Hematopoietic multipotent progenitor cell treated with erythropoietin and hydrocortisone succinate and interleukin-3 and kit ligand, for 6 days (in vitro differentiated cells): ENCODE results near the gene PDLIM1.
"Not testable (repeated sequence)": the region's sequence is repeated elsewhere in the genome, so short reads cannot be mapped to it uniquely, and the experiment has no call there.

Experiments
- DNase-seq: peaks from one replicate; pipeline ENCODE4 v3.0.0-alpha.2; 2015

PDLIM1 gene

DNA sequence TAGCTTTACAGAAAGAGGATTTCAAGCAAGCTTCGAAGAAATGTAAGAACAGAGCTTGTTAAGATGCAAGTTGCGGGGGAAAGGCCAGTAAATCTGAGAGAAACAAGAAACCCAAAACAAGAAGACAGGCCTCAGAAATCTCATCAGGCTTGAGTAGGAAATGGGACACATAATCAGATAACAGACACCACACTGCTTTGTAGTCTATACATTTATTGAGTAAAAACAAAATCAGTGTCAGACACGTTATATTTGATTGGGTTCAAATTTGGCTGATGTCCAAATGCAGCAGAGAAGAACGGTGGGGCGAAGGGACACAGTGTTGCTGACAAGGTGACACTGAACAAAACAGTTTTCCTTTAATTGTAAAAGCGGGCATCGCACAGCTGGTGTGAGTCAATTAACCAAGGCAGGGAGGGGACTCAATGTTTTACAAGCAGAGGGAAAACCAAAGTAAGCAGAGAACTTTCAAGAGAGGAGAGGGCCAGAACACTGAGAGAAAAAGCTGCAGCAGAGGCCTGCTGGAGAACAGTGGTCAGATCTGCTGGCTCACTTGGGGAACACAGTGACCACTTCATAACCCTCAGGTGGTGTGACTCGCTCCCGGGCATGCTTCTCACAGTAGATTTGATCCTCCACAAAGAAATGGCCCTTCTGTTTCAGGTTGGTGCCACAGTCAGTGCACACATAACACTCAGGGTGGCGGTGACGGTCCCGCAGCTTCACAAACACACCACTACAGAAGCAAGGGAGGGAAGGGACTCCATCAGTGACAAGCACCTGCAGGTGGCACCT is 53.2 kb downstream of the PDLIM1 start:
- DNase-seq, result no peak

DNA sequence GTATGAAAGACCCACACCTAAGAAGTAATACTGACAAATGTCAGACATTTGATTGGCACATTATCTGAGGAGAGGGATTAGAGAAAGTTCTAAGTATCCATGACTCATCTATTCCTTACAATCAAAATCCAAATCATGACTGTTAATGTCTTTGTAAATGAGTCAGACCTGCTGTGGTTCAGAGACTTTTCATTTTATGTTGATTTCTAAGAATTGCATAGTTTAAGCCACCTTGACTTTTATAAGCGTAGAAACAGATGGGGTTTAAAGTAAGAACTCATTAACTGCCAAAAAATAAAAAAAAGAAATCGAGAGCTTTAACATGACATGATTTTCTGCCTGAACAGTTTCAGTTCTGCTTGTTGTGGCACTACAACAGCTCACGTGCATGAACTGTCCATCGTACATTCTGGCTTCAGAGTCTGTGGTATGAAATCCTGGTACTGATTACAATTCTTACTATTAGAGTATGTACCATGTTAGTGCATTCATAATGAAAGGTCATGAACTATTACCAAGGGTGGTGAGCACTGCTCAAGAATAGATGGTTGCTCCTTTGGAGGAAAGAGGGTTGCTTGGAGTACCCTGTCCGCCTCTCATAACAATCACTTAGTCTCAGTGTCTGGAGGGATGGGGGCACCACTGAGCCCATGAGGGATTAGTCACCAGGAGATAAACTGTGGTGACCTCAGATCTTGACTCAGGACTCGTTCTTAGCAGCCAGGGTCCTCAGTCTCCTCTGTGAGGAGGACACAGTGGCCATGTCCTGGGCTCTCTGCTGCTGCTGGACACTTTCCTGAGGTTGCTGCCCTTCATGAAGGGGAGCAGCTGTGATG is 54.5 kb downstream of the PDLIM1 start:
- DNase-seq, result peak; percentile 16

DNA sequence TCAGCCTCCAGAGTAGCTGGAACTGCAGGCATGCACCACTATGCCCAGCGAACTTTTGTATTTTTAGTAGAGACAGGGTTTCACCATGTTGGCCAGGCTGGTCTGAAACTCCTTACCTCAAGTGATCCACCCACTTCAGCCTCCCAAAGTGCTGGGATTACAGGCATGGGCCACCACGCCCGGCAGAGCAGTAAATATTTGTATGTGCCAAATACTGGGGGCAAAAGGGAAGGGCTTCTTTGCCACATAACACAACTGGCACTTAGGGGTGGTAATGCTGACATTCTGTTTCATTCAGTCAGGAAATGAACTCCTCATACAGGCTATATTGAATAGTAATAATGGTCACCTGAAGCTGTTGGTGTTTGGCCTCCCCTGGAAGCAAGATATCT is 55.1 kb downstream of the PDLIM1 start:
- no peak for DNase-seq

DNA sequence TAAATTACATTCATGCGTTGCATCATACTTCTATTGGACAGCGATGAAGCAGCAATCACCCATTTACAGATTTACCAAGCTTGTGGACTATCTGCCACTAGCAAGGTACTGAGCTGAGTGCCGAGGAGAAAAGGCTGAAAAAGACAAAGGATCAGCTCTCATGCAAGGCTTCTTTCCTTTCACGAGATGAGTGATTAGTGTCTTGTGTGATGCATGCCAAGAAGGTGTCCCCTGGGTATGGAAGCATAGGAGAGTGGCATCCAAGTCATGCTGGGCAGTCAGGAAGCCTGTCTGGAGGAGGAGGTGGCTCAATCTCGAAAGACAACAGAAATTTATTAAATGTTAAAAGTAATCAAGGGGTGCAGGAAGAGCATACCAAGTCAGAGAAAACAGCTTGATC is 55.9 kb downstream of the PDLIM1 start:
- DNase-seq, result no peak

DNA sequence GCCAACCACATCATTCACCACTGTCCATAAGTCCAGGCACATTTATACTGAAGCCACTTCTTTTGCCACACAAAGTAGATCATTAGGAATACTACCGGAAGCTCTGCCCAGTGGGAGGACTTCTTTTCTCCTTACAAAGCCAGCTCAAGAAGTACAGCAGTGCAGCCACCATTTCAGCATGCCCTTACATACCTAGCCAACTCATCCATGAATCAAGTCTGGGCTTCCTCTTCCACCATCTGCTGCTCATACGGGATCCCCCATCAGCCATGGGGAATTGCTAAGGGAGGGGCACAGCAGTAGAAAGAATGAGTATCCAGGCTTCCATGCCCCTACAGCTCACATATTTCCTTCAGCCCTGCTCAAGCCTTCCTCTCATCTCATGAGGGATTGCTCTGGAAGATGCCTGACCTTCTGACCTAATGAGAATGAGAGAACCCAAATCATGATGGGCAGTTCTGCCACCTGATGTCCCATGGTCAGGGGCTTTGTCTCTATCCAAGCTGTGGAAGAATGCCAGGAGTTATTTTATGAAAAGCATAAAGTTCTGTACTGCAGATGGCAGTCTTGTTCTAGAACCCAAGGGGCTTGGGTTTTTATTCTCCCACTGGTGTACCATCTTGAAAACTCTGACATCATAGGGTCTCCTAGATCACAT is 57.3 kb downstream of the PDLIM1 start:
- no peak for DNase-seq

DNA sequence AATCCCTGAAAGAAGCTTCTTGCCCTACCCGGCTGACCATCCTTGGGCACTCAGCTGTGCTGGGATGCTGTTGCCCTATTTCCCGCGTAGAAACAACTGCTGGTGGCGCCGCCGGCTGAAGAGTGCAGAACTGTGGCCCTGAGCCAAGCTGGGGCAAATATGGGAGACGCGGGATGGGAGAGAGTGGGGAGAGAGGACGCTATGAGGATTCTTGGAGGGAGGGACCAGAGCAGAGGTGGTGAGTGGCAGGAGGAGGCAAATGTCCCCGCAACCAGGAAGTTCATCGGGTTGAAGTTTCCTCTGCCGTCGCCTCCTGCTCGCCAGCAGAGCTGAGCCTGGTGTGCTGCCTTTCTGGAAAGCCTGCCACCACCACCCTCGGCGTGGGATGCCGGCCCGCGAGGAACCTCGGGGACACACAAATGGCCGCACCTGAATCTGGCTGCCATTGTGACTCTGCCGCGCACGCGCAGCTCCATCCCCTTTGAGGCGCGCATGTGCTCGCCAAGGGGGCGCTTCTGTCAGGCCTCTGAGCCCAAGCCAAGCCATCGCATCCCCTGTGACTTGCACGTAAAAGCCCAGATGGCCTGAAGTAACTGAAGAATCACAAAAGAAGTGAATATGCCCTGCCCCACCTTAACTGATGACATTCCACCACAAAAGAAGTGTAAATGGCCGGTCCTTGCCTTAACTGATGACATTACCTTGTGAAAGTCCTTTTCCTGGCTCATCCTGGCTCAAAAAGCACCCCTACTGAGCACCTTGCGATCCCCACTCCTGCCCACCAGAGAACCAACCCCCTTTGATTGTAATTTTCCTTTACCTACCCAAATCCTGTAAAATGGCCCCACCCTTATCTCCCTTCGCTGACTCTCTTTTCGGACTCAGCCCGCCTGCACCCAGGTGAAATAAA is 59.9 kb downstream of the PDLIM1 start:
- peak; percentile 72 for DNase-seq

DNA sequence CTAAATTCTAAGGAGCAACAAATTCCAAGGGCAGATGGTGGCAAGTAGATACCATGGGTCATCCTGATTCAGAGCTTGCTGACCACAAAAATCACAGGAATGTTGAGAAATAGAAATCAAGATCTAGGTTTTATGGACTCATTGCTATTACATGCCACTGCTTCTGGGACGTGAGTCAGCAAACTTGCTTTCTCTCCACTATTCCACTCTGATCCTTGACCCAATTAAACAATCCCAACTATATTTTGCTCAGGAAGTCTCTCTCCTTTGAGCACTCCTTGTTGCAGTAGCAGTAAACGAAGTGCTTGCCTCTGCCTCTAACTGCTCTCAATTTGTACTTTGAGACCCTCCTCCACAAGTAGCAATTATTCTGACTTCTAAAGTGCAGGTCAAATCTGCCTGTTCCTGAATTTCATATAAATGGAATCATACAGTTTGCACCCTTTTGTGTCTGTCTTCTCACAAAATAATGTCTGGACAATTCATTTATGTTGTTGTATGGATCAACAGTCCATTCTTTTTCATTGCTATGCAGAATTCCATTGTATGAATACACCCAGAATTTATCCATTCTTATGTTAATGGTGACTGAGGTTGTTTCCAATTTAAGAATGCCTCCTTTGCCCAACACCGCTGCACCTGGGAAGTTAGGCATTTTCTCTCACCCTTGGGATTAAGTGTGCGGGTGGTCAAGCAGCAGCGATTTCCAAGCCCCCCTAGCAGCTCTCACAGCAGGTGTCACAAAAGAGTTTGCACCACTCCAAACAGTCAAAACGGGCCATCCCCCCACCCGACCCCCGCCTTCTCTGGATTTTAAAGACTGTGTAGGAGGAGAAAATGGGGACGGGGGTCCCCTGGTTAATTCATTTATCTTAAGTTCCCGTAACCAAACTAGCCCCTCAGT is 60.8 kb downstream of the PDLIM1 start:
- DNase-seq, result no peak

DNA sequence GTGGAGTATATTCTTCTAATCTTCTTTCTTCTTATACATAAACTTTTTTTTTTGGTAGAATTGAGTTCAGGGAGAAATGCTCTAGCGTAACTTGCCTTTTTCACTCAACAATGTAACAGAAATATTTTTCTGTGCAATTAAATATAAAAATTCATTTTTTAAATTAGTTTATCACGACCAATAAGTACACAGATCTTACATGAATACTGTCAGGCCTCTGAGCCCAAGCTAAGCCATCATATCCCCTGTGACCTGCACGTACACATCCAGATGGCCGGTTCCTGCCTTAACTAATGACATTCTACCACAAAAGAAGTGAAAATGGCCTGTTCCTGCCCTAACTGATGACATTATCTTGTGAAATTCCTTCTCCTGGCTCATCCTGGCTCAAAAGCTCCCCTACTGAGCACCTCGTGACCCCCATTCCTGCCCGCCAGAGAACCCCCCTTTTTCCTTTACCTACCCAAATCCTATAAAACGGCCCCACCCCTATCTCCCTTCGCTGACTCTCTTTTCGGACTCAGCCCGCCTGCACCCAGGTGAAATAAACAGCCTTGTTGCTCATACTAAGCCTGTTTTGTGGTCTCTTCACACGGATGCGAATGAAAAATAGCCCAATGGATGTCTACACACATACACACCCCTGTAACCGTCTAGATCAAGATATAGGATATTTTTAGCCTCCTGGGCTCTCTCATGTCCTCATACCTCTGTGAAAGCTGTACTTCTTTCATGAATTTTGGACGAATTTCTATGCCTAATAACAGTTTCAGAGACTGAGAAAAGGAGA is 61.7 kb downstream of the PDLIM1 start:
- not testable (repeated sequence) for DNase-seq

DNA sequence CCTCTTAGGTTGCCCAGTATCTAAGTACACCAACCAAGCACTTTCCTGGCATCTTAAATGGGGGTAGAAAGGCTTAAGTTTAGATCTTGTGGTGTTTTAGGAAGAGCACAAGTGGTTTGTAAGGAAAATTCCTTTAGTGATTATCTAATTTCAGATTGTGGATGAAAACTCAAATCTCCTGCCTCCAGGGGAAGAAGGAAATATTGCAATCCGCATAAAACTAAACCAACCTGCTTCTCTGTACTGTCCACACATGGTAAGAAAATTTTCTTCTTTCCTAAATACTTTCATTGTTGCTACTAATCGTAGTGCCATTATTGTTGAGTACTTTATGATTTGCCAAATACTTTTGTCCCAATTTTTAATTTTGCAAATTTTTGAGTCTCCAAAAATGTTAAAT is 65.7 kb downstream of the PDLIM1 start:
- no peak for DNase-seq

DNA sequence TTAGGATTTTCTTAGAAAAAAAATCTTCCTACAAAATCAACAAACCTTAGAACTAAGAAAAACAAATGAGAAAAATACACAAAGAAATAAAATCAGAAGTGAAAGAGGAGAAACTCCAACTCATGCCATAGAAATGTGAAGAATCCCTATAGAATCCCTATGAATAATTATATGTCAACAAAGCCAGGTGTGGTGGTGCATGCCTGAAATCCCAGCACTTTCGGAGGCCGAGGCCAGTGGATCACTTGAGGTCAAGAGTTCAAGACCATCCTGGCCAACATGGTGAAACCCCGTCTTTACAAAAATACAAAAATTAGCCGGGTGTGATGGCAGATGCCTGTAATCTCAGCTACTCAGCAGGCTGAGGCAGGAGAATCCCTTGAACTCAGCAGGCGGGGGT is 69.7 kb downstream of the PDLIM1 start:
- no peak for DNase-seq

DNA sequence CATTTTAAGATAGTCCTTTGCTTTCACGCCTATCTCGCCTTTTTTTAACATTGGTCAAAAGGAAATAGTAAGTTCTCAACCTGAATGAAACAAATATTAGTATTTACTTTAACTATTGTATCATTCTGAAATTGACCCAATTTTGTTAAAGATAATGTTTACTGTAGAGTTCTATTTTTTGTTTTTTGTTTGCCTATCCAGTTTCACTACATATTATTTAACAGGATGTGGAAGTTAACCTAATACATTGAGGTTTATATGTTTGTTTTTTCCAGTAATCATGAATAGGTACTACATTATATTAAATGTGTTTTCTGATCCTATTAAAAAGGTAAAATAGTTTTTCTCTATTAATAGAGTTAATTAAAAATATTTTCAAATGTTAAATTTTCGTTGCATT is 70.3 kb downstream of the PDLIM1 start:
- no peak for DNase-seq

DNA sequence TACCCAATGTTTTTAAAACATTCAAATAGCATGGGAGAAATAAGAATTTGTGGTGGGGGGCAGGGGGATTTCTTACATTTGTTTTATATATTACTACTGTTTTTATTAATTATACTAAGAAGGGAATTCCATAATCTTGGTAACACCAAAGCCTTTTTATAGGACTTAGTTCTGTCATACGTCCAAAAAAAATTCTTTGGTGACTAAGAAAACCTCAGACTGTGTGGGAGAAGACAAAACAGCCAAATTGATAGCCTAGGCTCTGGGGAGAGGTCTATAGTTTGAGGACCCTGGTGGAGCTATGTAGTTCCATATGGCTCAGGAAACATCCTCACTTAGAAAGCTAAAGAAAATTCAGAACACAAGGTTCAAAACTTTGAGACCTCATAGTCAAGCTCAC is 73.3 kb downstream of the PDLIM1 start:
- no peak for DNase-seq

DNA sequence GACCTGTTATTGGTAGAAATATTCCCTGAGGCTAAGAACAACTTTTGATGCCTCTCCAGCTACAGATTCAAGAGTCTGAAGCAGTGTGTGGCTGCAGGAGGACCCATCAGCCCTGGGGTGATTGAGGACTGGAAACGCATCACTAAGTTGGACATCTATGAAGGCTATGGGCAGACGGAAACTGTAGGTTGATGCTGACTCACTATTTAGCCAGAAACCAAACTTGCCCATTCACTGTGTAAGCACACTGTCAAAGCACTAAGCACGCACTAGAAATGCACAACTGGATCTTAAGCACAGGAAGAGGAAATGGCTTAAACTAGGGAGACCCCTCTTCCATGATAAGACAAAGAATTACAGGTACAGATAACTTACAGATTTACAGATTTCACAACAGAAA is 76.0 kb downstream of the PDLIM1 start:
- DNase-seq, result peak; percentile 38

DNA sequence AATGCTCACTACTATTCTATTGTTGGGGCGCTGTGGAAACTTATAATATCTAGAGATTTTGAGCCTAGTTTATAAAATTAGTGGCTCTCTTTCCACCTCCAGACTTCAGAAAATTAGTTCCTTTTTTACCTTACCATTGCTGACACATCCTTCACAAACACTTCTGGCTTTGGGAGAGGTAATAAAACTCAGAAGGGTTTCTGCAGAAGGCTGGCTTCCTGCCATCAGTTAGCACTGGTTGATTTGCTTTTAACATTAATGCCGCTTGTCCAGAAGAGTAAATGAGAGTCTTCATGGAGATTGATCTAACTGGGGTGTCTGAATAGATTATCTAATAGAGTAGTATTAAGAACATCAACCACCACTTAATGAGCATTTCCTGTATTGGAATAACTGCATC is 76.4 kb downstream of the PDLIM1 start:
- DNase-seq, result no peak

DNA sequence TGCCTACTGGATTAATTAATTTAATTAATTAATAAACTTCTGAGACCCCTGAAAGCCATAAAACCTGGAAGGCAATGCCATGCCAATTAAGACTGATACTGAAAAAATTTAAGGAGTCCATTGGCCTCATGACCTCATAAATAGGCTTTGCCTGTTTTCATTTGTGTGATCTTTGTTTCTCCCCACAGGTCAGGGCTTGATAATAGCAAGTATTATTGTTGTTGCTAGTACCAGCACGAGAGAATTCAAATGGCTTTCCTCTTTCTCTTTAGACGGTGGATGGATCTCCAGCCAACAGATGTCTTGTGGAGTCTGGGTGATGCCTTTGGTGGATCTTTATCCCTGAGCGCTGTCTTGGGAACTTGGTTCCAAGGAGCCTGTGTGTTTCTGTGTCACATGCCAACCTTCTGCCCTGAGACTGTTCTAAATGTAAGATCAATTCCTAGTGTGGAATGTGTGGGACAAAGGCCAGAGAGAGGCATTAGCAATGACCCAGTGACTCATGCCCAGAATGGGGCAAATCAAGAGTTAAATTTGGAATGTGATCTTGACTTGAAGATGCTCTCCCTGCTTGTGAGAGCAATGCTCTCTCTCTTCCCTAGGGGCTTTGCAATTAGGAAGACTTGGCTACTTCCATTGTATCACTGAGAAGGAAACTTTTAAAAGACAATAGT is 79.1 kb downstream of the PDLIM1 start:
- DNase-seq, result no peak

DNA sequence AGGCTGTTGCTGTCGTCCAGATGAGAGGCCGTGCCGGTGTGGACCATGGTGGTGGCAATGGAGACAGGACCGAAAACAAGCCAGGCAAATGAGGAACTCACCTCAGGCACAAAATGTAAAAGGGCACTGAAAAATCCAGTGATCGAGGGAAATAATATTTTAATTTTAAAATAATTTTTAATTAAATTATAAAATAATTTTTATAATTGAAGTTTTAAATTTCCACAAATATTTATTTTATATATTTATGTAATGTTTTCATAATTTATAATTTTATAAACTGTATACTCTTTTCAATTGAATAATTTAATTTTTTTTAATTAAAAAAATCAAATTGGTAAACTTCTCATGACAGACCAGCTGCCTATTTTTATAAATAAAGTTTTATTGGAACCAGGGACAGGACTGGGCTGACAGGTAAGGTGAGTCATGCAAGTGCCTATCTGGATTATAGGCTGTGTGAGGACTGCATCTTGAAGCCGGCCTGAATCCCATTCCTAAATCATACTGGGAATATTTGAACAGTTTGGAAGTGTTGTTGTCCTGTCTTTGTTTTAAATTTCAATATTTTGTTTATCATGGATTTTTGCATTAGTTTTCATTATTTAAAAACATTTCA is 81.2 kb downstream of the PDLIM1 start:
- no peak for DNase-seq

DNA sequence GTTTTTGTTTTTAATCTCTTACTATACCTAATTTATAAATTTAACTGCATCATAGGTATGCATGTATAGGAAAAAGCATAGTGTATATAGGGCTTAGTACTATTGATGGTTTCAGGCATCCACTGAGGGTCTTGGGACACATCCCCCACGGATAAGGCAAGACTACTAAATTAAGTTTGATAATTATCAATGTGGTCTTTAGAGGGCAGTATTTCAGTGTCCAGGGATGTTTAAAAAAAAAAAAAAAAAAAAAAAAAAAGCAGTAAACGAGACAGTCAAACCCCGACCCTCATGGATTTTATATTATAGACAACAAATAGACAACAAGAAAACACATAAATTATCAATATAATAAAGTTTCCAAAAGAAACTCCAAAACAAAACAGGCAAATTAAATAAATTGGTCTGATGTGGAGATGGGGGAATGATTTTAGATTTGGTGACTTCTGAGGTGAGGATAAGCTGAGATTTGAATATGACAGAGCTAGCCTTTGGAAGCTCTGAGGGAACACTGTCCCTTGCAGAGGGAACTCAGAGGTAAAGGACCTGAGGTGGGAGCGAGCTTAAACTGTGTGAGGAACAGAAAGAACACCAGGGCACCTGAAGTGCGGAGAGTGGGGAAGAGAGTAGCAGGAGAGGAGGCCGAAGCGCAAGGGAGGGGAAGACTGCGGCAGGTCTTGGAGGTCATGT is 82.0 kb downstream of the PDLIM1 start:
- peak; percentile 44 for DNase-seq

DNA sequence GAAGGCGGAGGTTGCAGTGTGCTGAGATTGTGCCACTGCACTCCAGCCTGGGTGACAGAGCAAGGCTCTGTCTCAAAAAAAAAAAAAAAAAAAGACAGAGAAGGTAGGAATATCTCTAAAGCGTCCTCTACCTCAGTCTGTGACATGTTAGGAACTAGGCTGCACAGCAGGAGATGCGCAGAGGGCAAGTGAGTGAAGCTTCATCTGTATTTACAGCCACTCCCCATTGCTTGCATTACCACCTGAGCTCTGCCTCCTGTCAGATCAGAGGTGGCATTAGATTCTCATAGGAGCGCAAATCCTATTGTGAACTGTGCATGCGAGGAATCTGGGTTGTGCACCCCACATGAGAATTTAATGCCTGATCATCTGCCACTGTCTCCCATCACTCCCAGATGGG is 87.9 kb downstream of the PDLIM1 start:
- not testable (repeated sequence) for DNase-seq

DNA sequence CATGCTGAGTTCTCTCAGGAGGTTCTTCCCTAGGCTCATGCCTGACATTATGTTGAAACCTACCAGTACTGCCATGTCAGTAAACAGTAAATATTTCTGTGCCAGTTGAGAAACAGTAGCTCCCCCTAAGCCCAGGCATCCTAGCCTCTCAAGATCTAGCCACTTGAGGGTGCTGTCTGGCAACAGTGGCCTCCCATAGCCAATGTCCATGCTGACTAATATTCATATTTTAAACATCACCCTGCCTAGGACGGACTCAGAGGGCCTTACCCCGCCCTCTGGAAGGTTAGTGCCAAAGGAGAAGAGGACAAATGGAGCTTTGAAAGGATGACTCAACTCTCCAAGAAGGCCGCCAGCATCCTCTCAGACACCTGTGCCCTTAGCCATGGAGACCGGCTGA is 89.1 kb downstream of the PDLIM1 start:
- DNase-seq, result peak; percentile 15
